ENCODE measurements around the gene NPAS3.

DNA sequence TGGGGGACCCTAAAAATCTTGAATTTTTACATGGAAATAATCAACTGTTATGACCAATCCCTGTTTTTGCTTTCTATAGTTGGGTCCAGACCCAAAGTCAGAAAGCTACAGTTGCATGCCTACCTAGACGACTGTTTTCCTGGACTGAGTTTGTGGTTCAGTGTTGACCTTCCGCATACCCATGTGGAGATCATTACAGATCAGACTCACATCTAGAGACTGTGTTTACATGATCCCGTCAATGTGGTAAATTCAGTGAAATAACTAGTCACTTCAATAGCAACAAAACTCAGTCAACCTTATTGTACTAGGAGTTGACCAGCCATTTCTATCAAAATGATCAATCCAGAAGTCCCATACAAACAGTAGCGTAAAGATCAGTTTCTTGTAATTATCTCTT lies 754.6 kb downstream of the NPAS3 start:
- TF ChIP-seq, protein P1, sequence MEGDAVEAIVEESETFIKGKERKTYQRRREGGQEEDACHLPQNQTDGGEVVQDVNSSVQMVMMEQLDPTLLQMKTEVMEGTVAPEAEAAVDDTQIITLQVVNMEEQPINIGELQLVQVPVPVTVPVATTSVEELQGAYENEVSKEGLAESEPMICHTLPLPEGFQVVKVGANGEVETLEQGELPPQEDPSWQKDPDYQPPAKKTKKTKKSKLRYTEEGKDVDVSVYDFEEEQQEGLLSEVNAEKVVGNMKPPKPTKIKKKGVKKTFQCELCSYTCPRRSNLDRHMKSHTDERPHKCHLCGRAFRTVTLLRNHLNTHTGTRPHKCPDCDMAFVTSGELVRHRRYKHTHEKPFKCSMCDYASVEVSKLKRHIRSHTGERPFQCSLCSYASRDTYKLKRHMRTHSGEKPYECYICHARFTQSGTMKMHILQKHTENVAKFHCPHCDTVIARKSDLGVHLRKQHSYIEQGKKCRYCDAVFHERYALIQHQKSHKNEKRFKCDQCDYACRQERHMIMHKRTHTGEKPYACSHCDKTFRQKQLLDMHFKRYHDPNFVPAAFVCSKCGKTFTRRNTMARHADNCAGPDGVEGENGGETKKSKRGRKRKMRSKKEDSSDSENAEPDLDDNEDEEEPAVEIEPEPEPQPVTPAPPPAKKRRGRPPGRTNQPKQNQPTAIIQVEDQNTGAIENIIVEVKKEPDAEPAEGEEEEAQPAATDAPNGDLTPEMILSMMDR (IDR thresholded peaks at IDR 0.05), result no peak
- no peak for TF ChIP-seq POLR2A (IDR thresholded peaks at IDR 0.05)
